Caco-2 (cell line): ENCODE results near the gene EEF2. TPM values are rescaled to one million over a fixed set of nuclear protein-coding genes. Genes with fewer than 3 reads are reported as not detected.

Source experiments
- BruUV-seq: library from RNA; stranded (reverse); fragments of 400-500 nt; replicated peaks from 2 replicates; lab custom pipeline; 2021; lab: Mats Ljungman, UMichigan
- CTCF ChIA-PET: fragments of 300-600 bp; sonication (Branson Sonifier 250); formaldehyde crosslinking; loops from one replicate; lab custom pipeline; 2022; ENCODE audit warnings: antibody characterized with exemption; lab: Charles Lee
- POLR2A ChIA-PET: fragments of 300-600 bp; sonication (Branson Sonifier 250); formaldehyde crosslinking; loops from one replicate; lab custom pipeline; 2022; ENCODE audit warnings: antibody characterized with exemption; lab: Charles Lee
- DNase-seq, 2 experiments: peaks; one replicate each; pipeline versions ENCODE4 v3.0.0 to v3.0.0-alpha.2; 2020 to 2022
- H3K27me3 ChIP-seq: replicated peaks from 2 replicates; pipeline ENCODE4 v1.6.0; 2011; ENCODE audit warnings: low read length; ENCODE audit not compliant: control insufficient read depth, insufficient read depth
- H3K36me3 ChIP-seq: 2 replicates; pipeline ENCODE4 v1.5.1; 2011; ENCODE audit warnings: low read length; ENCODE audit not compliant: control insufficient read depth, insufficient read depth
- H3K4me1 ChIP-seq: fragments of 250-450 bp; sonication (Bioruptor Pico); 2 replicates; pipeline ENCODE4 v1.5.1; 2020; ENCODE audit warnings: mild to moderate bottlenecking
- H3K4me3 ChIP-seq: 2 replicates; pipeline ENCODE4 v1.5.1; 2011; ENCODE audit warnings: low read depth, mild to moderate bottlenecking, control low read depth, low read length
- H3K9me3 ChIP-seq: fragments of 250-450 bp; sonication (Bioruptor Pico); 2 replicates; pipeline ENCODE4 v1.5.1; 2020; ENCODE audit warnings: mild to moderate bottlenecking, moderate library complexity
- H3K27ac Mint-ChIP-seq: one replicate; pipeline ENCODE4 v1.8.0; 2022; ENCODE audit warnings: mixed read lengths; ENCODE audit not compliant: unreplicated experiment
- H3K27me3 Mint-ChIP-seq: one replicate; pipeline ENCODE4 v1.8.0; 2022; ENCODE audit warnings: mixed read lengths; ENCODE audit not compliant: insufficient read depth, unreplicated experiment
- H3K36me3 Mint-ChIP-seq: one replicate; pipeline ENCODE4 v1.8.0; 2022; ENCODE audit warnings: mild to moderate bottlenecking, mixed read lengths; ENCODE audit not compliant: insufficient read depth, unreplicated experiment
- H3K4me1 Mint-ChIP-seq: one replicate; pipeline ENCODE4 v1.8.0; 2022; ENCODE audit warnings: low read depth, mixed read lengths; ENCODE audit not compliant: unreplicated experiment
- H3K4me3 Mint-ChIP-seq: one replicate; pipeline ENCODE4 v1.8.0; 2022; ENCODE audit warnings: mild to moderate bottlenecking, moderate library complexity, mixed read lengths; ENCODE audit not compliant: unreplicated experiment
- H3K9me3 Mint-ChIP-seq: one replicate; pipeline ENCODE4 v1.8.0; 2022; ENCODE audit warnings: mixed read lengths; ENCODE audit not compliant: unreplicated experiment
- intact Hi-C: fragments of 100-400 bp; cut with micrococcal nuclease; formaldehyde crosslinking; loops from one replicate; pipeline ENCODE4 v1.10.0; 2022; ENCODE audit not compliant: unreplicated experiment
- total RNA-seq: library from RNA; stranded (reverse); gene quantifications from 2 replicates; pipeline ENCODE4 v1.2.3, GENCODE V29; 2022
- TF ChIP-seq, protein P1 (sequence below), 2 experiments: fragments of 200-600 bp in 1 of 2; IDR thresholded peaks; 1 replicate in 1 of 2; 2 replicates in 1 of 2; pipeline versions ENCODE4 v1.5.1 to v1.8.0; 2011 to 2022; ENCODE audit warnings: antibody characterized with exemption in 1 of 2, control low read depth in 1 of 2, inconsistent platforms in 1 of 2, low read depth in 1 of 2, low read length in 1 of 2, mild to moderate bottlenecking in 1 of 2, moderate library complexity in 1 of 2; ENCODE audit not compliant: insufficient read depth in 1 of 2, severe bottlenecking in 1 of 2, unreplicated experiment in 1 of 2

The EEF2 gene
- total RNA-seq, 1 experiment from 2014 or later = 2,157 TPM

DNA sequence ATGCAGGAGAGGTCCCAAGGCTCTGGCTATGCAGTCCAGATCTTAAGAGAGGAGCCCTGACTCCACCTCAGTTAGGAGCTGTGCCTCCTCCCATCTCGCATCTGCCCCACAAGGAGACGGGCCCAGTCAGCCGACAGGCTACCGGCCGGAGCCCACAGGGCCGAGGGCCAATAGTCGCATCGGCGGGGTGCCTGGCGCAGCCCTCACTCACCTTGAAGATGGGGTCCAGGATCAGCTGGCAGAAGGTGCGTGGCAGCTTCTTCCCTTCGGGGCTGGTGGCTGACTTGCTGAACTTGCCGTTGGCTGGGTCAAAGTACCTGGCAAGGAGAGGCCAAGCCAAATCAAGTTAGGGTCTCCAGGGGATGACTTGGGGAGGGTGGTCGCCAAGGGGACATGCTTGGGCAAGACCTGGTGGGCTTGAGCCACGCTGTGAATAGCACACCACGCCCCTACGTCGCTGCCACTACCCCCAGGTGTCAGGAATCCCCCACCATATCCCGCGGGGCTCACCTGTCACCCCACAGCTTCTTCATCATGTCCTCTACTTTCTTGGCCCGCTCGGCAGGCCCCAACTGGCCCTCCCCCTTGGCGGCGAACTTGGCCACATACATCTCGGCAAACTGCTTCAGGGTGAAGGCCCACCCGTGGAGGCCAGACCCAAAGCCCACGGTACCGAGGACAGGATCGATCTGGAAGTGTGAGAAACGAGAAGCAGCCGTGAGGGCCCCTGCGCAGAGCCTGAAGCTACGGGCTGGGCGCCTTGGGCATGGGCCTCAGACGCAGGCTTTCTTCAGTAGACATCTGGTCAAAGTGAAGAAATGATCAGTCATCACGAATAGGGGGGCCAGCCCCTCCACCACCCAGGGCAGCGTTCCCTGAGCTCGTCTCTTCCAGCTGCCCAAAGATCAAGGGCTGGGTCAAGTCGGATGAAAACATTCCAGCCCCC is 3.3 kb downstream of the EEF2 start:
- no TSS peak for BruUV-seq
- Histone ChIP-seq H3K4me3 (no peak overlapping the region), H3K27me3 (no peaks in the 10 kb centered on the region), H3K4me1 (peaks cover 12% of the 10 kb centered on the region), H3K36me3 (peaks cover 44% of the 10 kb centered on the region), H3K9me3 (no peaks in the 10 kb centered on the region)
- TF ChIP-seq, protein P1, sequence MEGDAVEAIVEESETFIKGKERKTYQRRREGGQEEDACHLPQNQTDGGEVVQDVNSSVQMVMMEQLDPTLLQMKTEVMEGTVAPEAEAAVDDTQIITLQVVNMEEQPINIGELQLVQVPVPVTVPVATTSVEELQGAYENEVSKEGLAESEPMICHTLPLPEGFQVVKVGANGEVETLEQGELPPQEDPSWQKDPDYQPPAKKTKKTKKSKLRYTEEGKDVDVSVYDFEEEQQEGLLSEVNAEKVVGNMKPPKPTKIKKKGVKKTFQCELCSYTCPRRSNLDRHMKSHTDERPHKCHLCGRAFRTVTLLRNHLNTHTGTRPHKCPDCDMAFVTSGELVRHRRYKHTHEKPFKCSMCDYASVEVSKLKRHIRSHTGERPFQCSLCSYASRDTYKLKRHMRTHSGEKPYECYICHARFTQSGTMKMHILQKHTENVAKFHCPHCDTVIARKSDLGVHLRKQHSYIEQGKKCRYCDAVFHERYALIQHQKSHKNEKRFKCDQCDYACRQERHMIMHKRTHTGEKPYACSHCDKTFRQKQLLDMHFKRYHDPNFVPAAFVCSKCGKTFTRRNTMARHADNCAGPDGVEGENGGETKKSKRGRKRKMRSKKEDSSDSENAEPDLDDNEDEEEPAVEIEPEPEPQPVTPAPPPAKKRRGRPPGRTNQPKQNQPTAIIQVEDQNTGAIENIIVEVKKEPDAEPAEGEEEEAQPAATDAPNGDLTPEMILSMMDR (IDR thresholded peaks at IDR 0.05; ENCODE audit: insufficient read depth in 1 of 2, low read depth in 1 of 2, low read length in 1 of 2, severe bottlenecking in 1 of 2, unreplicated experiment in 1 of 2) = no peak
- DNase-seq = no peak
- ChIA-PET CTCF (no interaction called here), POLR2A (interaction anchor here (1.0 to 1.1 kb wide), 2 partner anchors 11 to 13 kb away, joined by 3 to 6 read pairs; partner anchors contain the start of gene DAPK3)
- no peaks in the 10 kb centered on the region for H3K27me3 Mint-ChIP-seq
- peak overlapping the region; percentile 96 for H3K27ac Mint-ChIP-seq
- intact Hi-C loops = loop anchor here (10.0 kb wide), 1 partner anchor 83 kb away; the partner anchor contains the start of gene ZBTB7A
- H3K4me1 Mint-ChIP-seq = peaks cover 6% of the 10 kb centered on the region
- peaks cover 94% of the 10 kb centered on the region for H3K36me3 Mint-ChIP-seq
- H3K4me3 Mint-ChIP-seq = peak overlapping the region; percentile 89
- H3K9me3 Mint-ChIP-seq = no peaks in the 10 kb centered on the region

DNA sequence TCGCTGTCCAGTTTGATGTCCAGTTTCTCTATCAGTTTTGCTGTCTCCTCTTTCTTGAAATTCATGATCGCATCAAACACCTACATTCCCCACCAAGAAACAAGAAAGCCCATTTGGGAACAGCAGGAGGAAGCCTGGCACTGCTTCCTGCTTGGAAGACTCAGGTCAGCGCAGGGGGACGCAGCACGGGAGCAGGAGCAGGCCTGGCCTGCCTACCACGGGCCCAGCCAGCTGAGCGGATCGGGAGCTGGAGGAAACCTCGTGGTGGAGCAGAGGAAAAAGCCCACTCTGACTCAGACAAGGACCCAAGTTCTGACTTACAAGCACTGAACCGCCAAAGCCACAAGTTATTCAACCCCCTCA is 3.9 kb downstream of the EEF2 start:
- H3K4me1 Mint-ChIP-seq = peaks cover 6% of the 10 kb centered on the region
- H3K4me3 Mint-ChIP-seq = no peak overlapping the region
- H3K36me3 Mint-ChIP-seq = peaks cover 98% of the 10 kb centered on the region

More for the DNA sequence above, 3.9 kb downstream of the EEF2 start:
- ChIA-PET CTCF (no interaction called here), POLR2A (interaction anchor here (1.0 kb wide), 1 partner anchor 12 kb away, joined by 3 read pairs; no protein-coding TSS in a partner anchor)
- H3K9me3 Mint-ChIP-seq = no peaks in the 10 kb centered on the region
- Histone ChIP-seq H3K27me3 (no peaks in the 10 kb centered on the region), H3K4me3 (no peak overlapping the region), H3K9me3 (no peaks in the 10 kb centered on the region), H3K4me1 (peaks cover 12% of the 10 kb centered on the region), H3K36me3 (peaks cover 49% of the 10 kb centered on the region)
- H3K27me3 Mint-ChIP-seq = no peaks in the 10 kb centered on the region
- intact Hi-C loops = loop anchor here (10.0 kb wide), 1 partner anchor 83 kb away; the partner anchor contains the start of gene ZBTB7A
- H3K27ac Mint-ChIP-seq = peak overlapping the region; percentile 20
- no TSS peak for BruUV-seq
- TF ChIP-seq, protein P1 (IDR thresholded peaks at IDR 0.05; ENCODE audit: insufficient read depth in 1 of 2, low read depth in 1 of 2, low read length in 1 of 2, severe bottlenecking in 1 of 2, unreplicated experiment in 1 of 2) = no peak
- DNase-seq = no peak
